ENCODE results near the gene ACKR3. TPM values are rescaled to one million over a fixed set of nuclear protein-coding genes. Genes with fewer than 3 reads are reported as not detected.

The ACKR3 gene
- total RNA-seq, 4 donors from 2014 or later: 7.1 to 55.0 (median 15.2) TPM

- H3K4me1 ChIP-seq: no peaks in the 10 kb centered on the region
- H3K27ac ChIP-seq: no peak overlapping the region
- ATAC-seq: no peak
- intact Hi-C loops (cut with DNase I; ENCODE audit: low total_unique reads) (no loop called here), in situ Hi-C loops (cut with MboI; ENCODE audit: low sequenced_read_pairs in 4 of 4) (no loop called here)
- no peaks in the 10 kb centered on the region for H3K9me3 ChIP-seq
- no peak for DNase-seq
- no peaks in the 10 kb centered on the region for H3K36me3 ChIP-seq
- H3K27me3 ChIP-seq: no peaks in the 10 kb centered on the region
- no peak overlapping the region for H3K4me3 ChIP-seq
- TF ChIP-seq CTCF (IDR thresholded peaks at IDR 0.05 in 4 of 5, conservative IDR thresholded peaks at IDR 0.05 in 1 of 5) (no peak), POLR2A (IDR thresholded peaks at IDR 0.05) (no peak)
Observed at GRCh38 chr2:236605345-236605734, 35.7 kb downstream of the ACKR3 start.

- Histone ChIP-seq H3K36me3 (no peaks in the 10 kb centered on the region), H3K27ac (no peak overlapping the region), H3K27me3 (no peaks in the 10 kb centered on the region), H3K9me3 (no peaks in the 10 kb centered on the region), H3K4me3 (no peak overlapping the region), H3K4me1 (no peaks in the 10 kb centered on the region)
- in situ Hi-C loops (cut with MboI; ENCODE audit: low sequenced_read_pairs in 4 of 4) (no loop called here), intact Hi-C loops (cut with DNase I; ENCODE audit: low total_unique reads) (no loop called here)
- TF ChIP-seq POLR2A (IDR thresholded peaks at IDR 0.05): no peak
- TF ChIP-seq CTCF (IDR thresholded peaks at IDR 0.05 in 4 of 5, conservative IDR thresholded peaks at IDR 0.05 in 1 of 5): no peak
- ATAC-seq (no peak), DNase-seq (no peak)
Observed at GRCh38 chr2:236606023-236606422, 36.4 kb downstream of the ACKR3 start.

GRCh38 chr2:236607471-236608187 is 38.0 kb downstream of the ACKR3 start:
- intact Hi-C loops (cut with DNase I; ENCODE audit: low total_unique reads) (no loop called here), in situ Hi-C loops (cut with MboI; ENCODE audit: low sequenced_read_pairs in 4 of 4) (no loop called here)
- Histone ChIP-seq H3K4me3 (no peak overlapping the region), H3K36me3 (no peaks in the 10 kb centered on the region), H3K4me1 (no peaks in the 10 kb centered on the region), H3K27me3 (no peaks in the 10 kb centered on the region), H3K27ac (no peak overlapping the region), H3K9me3 (no peaks in the 10 kb centered on the region)
- DNase-seq (no peak), ATAC-seq (no peak)
- no peak for TF ChIP-seq POLR2A (IDR thresholded peaks at IDR 0.05)
- TF ChIP-seq CTCF (IDR thresholded peaks at IDR 0.05 in 4 of 5, conservative IDR thresholded peaks at IDR 0.05 in 1 of 5): no peak

GRCh38 chr2:236608188-236608525 is 38.5 kb downstream of the ACKR3 start:
- no peak for DNase-seq
- Histone ChIP-seq H3K9me3 (no peaks in the 10 kb centered on the region), H3K4me1 (peaks cover 0 to 5% of the 10 kb centered on the region in 2 donors), H3K4me3 (no peak overlapping the region), H3K36me3 (no peaks in the 10 kb centered on the region), H3K27me3 (no peaks in the 10 kb centered on the region), H3K27ac (no peak overlapping the region)
- in situ Hi-C loops (cut with MboI; ENCODE audit: low sequenced_read_pairs in 4 of 4): no loop called here
- ATAC-seq: no peak
- intact Hi-C loops (cut with DNase I; ENCODE audit: low total_unique reads): no loop called here
- TF ChIP-seq CTCF (IDR thresholded peaks at IDR 0.05 in 4 of 5, conservative IDR thresholded peaks at IDR 0.05 in 1 of 5): no peak
- no peak for TF ChIP-seq POLR2A (IDR thresholded peaks at IDR 0.05)

GRCh38 chr2:236608710-236609109 is 39.1 kb downstream of the ACKR3 start:
- intact Hi-C loops (cut with DNase I; ENCODE audit: low total_unique reads): no loop called here

More at GRCh38 chr2:236608710-236609109, 39.1 kb downstream of the ACKR3 start:
- ATAC-seq: no peak
- H3K4me1 ChIP-seq: peaks cover 4 to 10% of the 10 kb centered on the region in 2 donors
- no peak overlapping the region for H3K27ac ChIP-seq
- no peaks in the 10 kb centered on the region for H3K36me3 ChIP-seq
- no peaks in the 10 kb centered on the region for H3K27me3 ChIP-seq
- no peaks in the 10 kb centered on the region for H3K9me3 ChIP-seq
- no peak for TF ChIP-seq CTCF (IDR thresholded peaks at IDR 0.05 in 4 of 5, conservative IDR thresholded peaks at IDR 0.05 in 1 of 5)
- TF ChIP-seq POLR2A (IDR thresholded peaks at IDR 0.05): no peak
- in situ Hi-C loops (cut with MboI; ENCODE audit: low sequenced_read_pairs in 4 of 4): no loop called here
- no peak overlapping the region for H3K4me3 ChIP-seq
- DNase-seq: no peak

Data from gastrocnemius medialis (tissue), 4 donors.